GM18870 (cell line): ENCODE data around the gene PLXDC2.

Source experiments
- ATAC-seq: cut with Tn5 transposase; IDR thresholded peaks from one replicate; pipeline ENCODE4 v1.9.1; 2021; ENCODE audit warnings: moderate library complexity; ENCODE audit not compliant: unreplicated experiment

Gene PLXDC2

DNA sequence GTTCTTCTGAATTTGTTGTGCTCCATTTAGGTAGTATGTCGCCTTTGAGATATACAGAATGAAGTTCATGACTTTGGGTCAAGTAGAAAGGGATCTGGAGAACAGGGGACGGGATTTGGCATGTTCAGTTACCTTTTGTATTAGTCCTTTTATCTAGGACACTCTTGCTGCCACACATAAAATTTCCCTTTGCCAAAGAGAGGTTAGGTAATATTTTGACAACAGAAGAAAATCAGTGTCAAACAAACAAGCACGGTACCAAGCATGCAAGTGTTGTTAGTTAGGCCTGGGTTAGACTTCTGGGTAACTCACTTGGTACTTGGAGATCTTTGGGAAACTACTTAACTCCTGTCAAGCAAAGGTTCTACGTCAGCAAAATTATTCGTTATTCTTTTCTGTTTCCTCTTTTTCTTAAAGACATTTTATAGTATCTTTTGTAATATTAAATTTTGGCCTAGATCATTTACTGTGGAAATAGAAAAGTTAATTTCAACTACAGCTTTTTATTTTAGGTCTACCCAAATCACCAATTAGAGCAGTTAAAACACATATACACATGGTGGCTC lies 116.7 kb downstream of the PLXDC2 start:
- no peak for ATAC-seq

DNA sequence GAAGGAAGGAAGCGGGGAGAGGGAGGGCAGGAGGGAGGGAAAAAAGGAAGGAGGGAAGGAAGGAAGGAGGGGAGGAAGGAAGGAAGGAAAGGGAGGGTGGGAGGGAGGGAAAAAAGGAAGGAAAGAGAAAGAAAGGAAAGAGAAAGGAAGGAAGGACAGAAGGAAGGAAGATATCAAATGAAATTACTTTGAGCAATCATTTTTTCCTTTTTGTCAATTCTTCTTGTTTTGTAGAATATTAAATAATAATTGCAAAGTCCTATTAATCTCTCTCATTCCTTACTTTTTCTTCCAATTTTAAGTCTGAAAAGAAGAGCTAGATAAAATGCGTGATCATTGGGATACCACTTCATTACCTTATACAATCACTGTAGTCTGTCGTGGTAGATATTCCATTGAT lies 117.5 kb downstream of the PLXDC2 start:
- ATAC-seq: no peak

DNA sequence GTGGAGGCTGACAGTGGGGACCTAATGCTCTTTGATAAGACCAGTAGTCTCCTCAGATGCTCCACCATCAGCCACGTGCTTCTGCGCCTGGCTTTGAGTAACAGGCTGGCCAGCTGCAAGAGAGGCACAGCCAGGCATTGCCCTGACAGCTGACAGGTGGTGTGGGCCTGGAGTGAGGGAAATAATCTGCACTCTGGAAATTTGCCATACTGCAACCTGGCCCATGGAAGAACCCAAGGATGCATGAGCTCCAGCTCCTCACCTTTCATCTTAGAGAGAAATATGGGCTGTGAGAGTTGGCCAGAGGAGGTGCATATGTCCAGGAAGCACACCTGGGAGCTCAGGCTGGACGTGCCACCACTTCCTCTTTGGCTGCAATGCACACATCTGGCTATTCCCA lies 118.9 kb downstream of the PLXDC2 start:
- no peak for ATAC-seq

DNA sequence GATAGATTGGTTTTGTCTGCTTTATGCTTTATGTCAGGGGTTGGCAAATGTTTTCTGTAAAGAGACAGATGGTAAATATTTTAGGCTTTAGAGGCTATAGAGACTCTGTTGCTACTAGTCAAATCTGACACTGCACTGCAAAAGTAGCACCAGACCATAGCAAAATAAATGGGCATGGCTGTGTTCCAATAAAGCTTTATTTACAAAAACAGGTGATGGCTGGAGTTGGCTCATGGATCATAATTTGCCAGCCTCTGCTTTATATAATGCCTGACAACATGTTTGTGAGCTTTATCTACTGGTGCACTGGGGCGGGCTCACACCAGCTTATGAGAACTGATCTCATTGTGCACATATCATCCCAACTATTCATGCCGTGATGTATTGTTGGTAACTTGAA lies 120.1 kb downstream of the PLXDC2 start:
- no peak for ATAC-seq

DNA sequence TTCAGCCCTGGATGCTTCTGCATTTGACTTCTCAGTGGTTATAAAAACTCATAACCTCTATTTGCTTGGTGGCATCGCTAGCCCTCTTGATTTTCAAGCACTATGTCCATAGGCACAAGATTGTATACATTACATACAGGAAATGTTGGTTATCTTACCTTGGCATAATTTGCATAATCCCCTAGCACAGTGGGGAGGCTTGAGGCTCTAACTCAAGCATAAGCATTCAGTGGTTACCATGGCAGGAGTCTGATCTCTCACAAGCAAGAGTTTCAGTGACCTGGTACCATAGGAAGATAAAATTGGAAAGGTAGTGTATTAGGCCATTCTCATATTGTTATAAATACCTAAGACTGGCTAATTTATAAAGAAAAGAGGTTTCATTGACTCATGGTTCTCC lies 121.8 kb downstream of the PLXDC2 start:
- ATAC-seq: no peak

DNA sequence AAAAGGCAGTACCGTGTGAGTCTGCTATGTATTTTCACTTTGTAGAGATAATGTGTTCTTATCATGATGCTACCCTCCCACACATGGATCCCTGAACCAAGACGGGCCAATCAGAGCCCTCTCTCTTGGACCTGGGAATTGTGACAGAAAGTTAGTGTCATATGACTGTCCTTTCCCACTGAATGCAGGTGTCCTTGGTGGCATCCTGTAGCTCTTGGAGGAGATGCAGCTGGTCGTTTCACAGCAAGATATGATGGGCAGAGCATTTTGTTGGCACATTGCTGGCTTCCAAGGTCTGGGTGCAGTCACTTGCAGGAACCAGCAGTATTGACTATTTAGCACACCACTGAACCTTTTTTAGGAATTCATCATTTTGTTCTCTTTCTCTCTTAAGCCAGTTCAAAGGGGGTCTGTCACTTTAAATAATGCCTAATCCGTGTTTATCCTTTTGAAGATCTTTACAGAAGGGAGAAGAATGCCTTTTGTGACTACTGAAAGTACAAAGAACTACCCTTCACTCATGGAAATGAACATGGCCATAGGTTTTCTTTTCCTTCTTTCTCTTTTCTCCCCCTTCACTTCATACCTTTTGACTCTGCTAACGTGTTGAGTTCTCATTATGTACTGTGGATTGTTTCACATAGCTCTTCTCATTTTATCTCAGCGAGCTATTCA lies 125.1 kb downstream of the PLXDC2 start:
- no peak for ATAC-seq

DNA sequence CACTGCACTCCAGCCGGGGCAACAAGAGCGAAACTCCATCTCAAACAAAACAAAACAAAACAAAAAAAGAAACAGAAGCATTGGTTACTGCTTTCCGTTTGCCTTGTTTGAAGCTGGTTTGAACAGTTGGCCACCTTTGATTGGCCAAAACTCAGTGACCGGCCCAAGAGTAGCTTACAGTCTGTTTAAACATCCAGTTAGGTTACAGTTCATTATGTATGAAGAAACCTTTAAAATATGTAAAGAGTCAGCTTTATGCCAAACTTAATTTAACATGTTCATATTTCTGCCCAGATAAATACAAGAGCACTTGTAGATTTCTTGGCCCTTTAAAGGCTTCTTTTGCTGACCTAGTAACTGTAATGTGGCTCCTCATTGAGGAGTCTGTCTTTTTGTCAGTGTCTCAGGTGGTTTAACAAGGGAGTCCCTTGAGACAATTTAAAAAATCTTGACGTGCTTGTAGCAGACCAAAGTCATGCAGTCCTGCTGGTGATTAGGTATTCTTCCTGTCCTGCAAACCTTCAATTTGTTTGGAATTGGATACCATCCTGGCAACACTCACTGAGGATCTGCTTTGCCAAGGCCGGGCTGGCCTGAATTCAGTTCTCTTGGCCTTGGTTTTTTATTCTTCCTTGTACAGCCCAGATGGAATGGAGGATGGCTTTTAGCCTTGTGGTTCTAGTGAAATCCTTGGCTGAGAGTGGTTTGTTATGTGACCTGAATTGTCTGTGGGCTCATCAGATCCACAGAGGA lies 128.9 kb downstream of the PLXDC2 start:
- no peak for ATAC-seq

DNA sequence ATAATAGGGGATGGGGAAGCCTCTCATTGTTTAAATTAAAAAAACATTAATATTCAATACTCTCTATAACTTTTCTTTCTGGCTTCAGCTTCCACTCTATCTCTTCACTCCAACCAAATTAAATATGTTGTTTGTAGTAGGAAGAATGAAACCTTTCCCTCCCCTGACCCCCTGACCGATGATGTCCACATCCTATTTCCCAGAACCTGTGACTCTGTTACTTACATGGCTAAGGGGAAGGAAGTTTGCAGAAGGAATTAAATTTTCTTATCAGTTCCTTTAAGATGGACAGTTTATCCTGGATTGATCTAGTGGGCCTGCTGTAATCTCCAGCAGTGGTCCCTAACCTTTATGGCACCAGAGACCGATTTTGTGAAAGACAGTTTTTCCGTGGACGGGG lies 130.0 kb downstream of the PLXDC2 start:
- no peak for ATAC-seq

DNA sequence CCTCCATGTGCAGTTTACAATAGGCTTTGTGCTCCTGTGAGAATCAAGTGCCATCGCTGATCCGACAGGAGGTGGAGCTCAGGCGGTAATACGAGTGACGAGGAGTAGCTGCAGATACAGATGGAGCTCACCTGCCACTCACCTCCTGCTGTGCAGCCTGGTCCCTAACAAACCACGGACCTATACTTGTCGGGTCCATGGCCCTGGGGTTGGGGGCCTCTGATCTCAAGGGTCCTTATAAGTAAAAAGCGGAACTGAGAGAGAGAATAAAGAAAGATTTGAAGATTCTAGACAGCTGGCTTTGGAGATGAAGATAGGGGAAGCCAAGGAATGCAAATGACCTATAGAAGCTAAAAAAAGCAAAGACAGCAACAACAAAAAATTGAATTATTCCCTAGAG lies 130.6 kb downstream of the PLXDC2 start:
- ATAC-seq: peak; percentile 45

DNA sequence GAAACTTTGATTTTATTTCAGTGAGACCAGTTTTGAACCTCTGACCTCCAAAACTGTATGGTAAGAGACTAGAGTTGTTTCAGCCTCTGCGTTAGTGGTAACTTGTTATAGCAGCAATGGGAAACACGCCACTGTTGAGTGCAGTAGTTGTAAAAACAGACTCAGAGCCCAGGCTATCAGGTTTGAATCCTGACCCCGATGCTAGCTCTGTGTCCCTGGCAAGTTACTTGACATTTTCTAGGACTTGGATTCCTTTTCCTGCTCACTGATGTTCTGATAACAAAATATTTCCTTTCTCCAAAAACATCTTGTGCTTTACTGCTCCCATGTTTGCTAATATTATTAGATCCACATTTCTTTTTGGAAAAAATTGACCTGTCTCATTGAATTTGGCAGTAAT lies 131.0 kb downstream of the PLXDC2 start:
- peak; percentile 3 for ATAC-seq

DNA sequence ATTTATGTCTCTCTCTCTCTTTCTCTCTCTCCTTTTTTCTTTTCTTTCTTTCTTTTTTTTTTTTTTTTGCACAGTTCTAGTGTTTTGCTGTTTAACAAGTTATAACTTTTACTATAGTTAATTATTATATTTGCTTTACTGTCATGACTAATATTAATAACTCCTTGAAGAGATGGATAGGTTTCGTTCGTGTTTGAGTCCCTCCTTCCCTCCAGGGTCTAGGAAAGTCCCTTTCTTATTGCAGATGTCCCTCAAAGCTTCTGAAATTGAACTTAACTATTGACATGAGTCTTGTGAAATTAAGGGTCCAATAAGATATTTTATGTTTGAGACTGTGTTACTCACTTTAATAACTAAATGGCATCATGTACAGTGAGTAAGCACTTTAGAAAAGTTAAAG lies 131.4 kb downstream of the PLXDC2 start:
- ATAC-seq: peak; percentile 78

DNA sequence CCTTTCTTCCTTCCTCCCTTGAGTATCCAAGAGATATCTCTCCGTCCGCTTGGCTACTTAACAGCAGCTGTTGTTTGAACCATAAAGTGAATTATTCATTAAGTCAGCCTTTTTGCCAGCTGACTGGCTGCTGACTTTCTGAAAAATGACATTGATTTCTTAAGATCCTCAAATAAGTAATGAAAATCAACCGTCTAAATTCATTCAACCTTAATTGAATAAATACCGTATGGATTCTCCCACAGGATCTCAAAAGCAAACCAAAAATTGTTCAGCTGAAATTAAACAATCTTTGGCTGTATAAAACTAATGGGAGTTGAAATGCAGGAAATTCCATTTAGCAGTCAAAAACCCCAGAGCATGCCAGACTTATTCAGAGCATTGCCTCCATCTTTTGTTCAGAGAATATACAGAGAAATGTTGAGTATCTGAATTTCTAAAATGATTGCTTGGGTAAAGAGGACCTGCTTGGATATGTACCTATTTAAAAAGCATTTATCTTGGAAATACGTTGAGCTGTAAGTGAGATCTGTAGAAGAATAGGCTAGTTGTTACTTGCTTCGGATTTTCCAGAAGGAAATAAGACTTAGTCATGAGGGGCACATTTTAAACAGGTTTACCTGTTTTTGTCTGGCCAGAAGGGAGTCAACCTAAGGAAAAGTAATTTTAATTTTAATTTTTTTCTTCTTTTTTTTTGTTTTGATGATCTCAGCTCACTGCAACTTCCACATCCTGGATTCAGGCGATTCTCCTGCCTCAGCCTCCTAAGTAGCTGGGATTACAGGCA lies 136.2 kb downstream of the PLXDC2 start:
- ATAC-seq: no peak

DNA sequence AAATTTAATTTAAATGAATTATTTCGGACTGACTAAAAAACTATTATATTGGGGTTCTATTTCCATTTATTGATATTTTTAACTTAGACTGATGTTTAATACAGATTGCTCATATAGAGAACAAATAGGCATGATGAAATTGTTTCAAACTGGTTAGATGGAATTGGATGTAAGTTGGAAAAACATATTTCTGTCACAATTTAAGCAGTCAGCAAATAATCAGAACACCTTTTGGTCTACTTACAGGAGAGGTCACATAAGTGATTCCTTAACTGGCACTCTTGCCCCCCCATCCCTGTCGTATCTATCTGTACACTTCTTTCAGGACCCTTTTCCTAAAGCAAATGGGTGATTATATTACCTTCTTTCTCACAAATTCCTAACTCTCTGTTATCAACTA lies 138.4 kb downstream of the PLXDC2 start:
- no peak for ATAC-seq

DNA sequence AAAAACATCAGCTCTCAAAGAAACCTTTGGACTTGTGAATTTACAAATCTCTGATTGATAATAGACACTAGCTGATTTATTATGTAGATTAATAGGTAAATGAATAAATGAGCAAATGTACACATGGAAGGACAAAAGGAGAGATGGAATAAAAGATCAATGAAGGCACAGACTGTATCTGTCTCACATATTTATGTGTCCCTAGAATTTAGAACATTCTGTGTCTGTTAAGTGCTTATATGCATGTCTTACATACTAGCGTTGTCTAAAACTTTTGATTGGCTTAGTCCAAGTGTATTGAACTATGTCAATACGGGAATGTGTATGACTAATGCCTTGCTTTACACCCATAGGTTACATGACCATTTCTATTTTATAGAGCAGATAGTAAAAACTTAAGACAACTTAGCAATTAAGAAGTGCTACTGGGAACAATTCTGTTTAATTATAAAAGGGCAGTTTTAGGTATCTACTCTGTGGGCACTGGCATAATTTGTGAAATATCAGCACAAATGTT lies 140.3 kb downstream of the PLXDC2 start:
- ATAC-seq: no peak

DNA sequence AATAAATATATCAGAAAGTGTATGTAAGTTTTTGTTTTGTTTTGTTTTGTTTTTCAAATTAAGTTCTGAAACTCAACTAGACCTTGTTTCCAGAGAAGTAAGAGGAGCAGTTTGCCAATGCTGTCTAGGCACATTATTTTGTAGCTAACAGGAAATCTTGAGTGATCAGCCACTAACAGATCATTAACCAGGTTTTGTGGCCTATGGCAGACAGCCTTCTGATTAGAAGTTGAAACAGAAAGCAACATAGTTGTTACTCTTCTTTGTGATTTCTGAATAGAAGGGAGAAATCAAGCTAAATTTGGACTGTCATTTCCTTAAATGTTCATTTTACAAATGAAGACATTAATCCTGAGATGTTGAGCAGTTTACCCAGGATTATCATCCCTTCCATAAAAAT lies 142.6 kb downstream of the PLXDC2 start:
- ATAC-seq: peak; percentile 96

DNA sequence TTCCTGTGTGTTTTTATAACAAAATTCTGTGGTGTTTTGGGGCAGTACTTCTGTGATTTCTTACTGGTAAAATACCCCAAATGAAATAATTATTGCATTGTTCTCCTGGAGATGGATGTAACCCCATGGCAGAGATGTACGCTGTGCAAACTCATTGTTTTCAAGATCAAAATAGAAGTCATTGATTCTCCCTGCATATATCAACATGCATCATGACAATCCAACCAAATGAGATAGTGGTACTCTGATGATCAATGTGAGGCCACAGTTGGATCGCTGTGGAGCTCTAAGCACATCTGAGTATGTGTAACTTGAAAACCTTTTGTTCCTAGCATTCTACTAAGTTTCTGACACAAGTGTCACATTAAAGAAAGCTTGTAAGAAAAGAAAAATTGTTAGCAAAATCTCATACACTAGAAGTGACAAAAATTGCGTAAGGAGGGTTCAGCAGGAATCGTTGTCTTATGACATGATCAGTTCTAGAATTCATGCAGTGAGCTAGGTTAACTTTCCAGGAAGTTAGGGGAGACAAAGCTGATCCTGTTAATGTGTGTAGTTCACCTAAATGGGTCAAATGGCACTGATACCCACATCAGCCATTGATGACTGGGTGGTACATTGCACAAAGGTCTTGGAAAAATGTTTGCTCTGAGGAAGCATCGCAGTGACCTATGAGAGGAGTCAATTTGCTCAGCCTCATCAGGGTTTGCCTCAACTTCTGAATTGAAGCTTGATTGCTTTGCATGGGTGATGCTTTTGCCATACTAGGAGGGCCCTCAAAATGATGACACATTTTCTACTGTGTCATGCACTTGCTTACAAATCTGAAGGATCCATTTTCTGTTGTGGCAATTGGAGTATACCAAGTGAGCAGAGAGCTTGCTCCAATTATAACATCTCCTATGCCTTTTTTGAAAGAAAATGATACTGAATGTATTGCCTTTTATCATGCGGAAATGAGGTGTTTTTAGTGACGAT lies 145.1 kb downstream of the PLXDC2 start:
- ATAC-seq: no peak

DNA sequence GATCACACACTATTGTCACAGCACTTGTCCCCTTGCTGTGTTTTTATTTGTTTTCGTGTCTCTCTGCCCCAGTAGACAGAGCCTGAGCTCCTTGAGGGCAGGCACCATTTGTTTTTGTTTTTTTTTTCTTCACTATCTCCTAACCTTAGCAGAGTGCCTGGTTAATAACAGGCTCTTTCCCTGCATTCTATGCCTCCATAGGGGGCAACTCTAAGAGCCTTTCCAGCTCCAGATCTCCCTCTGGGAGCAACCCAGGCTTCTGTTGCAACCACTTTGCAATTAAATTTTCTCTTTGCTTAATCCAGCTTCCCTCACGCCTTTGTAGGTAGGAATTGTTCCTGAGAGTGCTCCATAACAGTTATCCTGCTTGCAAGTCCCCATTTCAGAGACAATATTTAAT lies 148.4 kb downstream of the PLXDC2 start:
- no peak for ATAC-seq

DNA sequence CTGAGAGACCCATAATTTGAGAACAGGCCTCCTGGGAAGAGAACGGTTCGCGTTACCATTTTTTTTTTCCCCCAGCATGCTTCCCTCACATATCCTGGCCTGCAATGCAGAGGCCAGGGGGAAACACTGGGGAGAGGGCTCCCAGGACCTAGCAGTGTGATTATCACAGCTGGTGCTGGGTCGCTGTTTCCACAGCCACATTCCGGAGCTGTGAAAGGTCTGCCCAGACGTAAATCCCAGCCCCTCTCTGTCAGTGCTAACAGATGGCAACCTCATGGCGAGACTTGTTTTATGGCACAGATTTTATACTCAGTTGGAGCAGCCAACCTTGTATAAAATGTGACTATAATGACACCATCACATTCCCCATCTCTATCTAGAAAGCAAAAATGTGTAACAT lies 150.5 kb downstream of the PLXDC2 start:
- no peak for ATAC-seq

DNA sequence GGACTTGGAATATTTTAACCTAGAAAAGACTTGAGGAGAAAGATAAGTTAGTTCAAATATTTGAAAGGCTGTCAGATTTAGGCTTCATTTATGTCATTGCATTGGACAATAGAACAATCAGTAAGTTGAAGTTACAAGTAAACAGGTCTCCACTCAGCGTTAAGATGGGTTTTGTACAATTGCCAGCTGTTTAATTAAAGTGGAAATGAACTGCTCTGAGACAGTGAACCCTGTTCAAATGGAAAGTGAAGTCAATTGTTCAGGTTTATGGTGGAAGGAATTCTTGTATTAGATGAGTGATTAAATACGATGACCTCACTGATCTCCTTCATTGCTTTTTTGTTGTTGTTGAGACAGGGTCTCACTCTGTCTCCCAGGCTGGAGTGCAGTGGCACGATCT lies 151.7 kb downstream of the PLXDC2 start:
- ATAC-seq: no peak

DNA sequence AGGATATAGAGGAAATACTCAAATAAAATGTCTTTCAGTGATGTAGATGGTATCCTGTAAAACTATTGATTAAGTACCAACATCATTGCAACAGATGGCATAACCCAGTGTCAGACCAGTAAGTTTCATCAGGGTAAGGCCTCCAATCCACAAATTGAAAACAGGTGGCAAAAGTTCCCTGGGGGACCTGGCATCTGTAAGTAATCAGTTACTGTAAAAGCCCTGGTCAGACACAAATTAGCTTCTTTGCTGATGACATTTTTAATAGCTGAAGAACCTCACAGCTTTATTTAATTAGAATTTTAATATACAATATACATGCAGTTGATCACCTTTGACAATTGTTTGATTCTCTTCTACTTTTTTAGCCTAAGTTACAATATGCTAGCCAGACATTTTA lies 152.5 kb downstream of the PLXDC2 start:
- no peak for ATAC-seq
